CD14-positive monocyte (primary cell): Measurements from ENCODE around the gene PLXDC2. TPM values are rescaled to one million over a fixed set of nuclear protein-coding genes. Genes with fewer than 3 reads are reported as not detected.

ENCODE experiments used
- DNase-seq, 3 donors: peaks; one replicate each; pipeline ENCODE4 v3.0.0-alpha.2; 2011 to 2022
- H2AFZ ChIP-seq: 2 replicates; pipeline ENCODE4 v1.6.0; 2012; ENCODE audit warnings: mild to moderate bottlenecking, low read depth, low read length, inconsistent platforms; ENCODE audit not compliant: insufficient read depth, poor library complexity, severe bottlenecking
- H3K27ac ChIP-seq, 2 donors: 1 replicate in 1 of 2; 2 replicates in 1 of 2; pipeline ENCODE4 v1.5.1; 2012 to 2013; ENCODE audit warnings: low read length in 2 of 2, control low read depth in 1 of 2, inconsistent platforms in 1 of 2, low read depth in 1 of 2, mild to moderate bottlenecking in 1 of 2
- H3K27me3 ChIP-seq, 2 donors: one replicate each; pipeline versions ENCODE4 v1.6.0 to v1.6.1; 2011 to 2013; ENCODE audit warnings: low read length in 2 of 2; ENCODE audit not compliant: control insufficient read depth in 2 of 2, insufficient read depth in 2 of 2
- H3K36me3 ChIP-seq, 2 donors: replicated peaks in 1 of 2; 1 replicate in 1 of 2; 2 replicates in 1 of 2; pipeline versions ENCODE4 v1.5.1 to v1.6.1; 2012 to 2013; ENCODE audit warnings: low read length in 2 of 2, control low read depth in 1 of 2, inconsistent platforms in 1 of 2, mild to moderate bottlenecking in 1 of 2; ENCODE audit not compliant: insufficient read depth in 2 of 2, control insufficient read depth in 1 of 2
- H3K4me1 ChIP-seq, 2 donors: 1 replicate in 1 of 2; 2 replicates in 1 of 2; pipeline versions ENCODE4 v1.5.1 to v1.6.1; 2012 to 2013; ENCODE audit warnings: low read length in 2 of 2, control low read depth in 1 of 2, inconsistent platforms in 1 of 2, mild to moderate bottlenecking in 1 of 2, moderate library complexity in 1 of 2; ENCODE audit not compliant: insufficient read depth in 2 of 2, control insufficient read depth in 1 of 2
- H3K4me2 ChIP-seq: replicated peaks from 2 replicates; pipeline ENCODE3; 2012; ENCODE audit warnings: low read length, moderate library complexity, mild to moderate bottlenecking; ENCODE audit not compliant: poor library complexity, severe bottlenecking; ENCODE audit errors: extremely low read depth
- H3K4me3 ChIP-seq, 3 experiments: fragments of 200-600 bp in 1 of 3; sonication (generic) in 1 of 3; replicated peaks in 1 of 3; 1 replicate in 2 of 3; 2 replicates in 1 of 3; pipeline ENCODE4 v1.5.1; 2011 to 2013; ENCODE audit warnings: low read length in 3 of 3, mild to moderate bottlenecking in 3 of 3, control low read depth in 2 of 3, low read depth in 2 of 3, inconsistent platforms in 1 of 3, moderate library complexity in 1 of 3
- H3K79me2 ChIP-seq: 2 replicates; pipeline ENCODE4 v1.6.0; 2012; ENCODE audit warnings: mild to moderate bottlenecking, control low read depth, inconsistent platforms, low read length, moderate library complexity; ENCODE audit not compliant: insufficient read depth
- H3K9ac ChIP-seq: 2 replicates; pipeline ENCODE4 v1.6.0; 2017; ENCODE audit warnings: low read length, mild to moderate bottlenecking; ENCODE audit not compliant: insufficient read depth, poor library complexity, severe bottlenecking
- H3K9me3 ChIP-seq, 2 donors: replicated peaks in 1 of 2; 1 replicate in 1 of 2; 2 replicates in 1 of 2; pipeline versions ENCODE4 v1.5.1 to v1.6.1; 2012 to 2013; ENCODE audit warnings: low read length in 2 of 2, control low read depth in 1 of 2; ENCODE audit not compliant: control insufficient read depth in 1 of 2, insufficient read depth in 1 of 2
- H4K20me1 ChIP-seq: 2 replicates; pipeline ENCODE4 v1.6.0; 2012; ENCODE audit warnings: mild to moderate bottlenecking, low read length, control low read depth, moderate library complexity; ENCODE audit not compliant: insufficient read depth
- H3K27ac Mint-ChIP-seq, 7 donors: one replicate each; pipeline ENCODE4 v1.8.0; 2020; ENCODE audit warnings: mild to moderate bottlenecking in 7 of 7, mixed read lengths in 7 of 7, moderate library complexity in 6 of 7, inconsistent platforms in 2 of 7
- H3K27me3 Mint-ChIP-seq, 3 donors: one replicate each; pipeline ENCODE4 v1.8.0; 2021 to 2022; ENCODE audit warnings: low read depth in 3 of 3, mild to moderate bottlenecking in 3 of 3, mixed read lengths in 3 of 3, moderate library complexity in 3 of 3, inconsistent platforms in 1 of 3
- H3K36me3 Mint-ChIP-seq, 2 donors: one replicate each; pipeline ENCODE4 v1.8.0; 2020; ENCODE audit warnings: mixed read lengths in 2 of 2, inconsistent platforms in 1 of 2, mild to moderate bottlenecking in 1 of 2
- H3K4me1 Mint-ChIP-seq: one replicate; pipeline ENCODE4 v1.8.0; 2020; ENCODE audit warnings: mild to moderate bottlenecking, mixed read lengths
- H3K4me3 Mint-ChIP-seq, 2 donors: one replicate each; pipeline ENCODE4 v1.8.0; 2020; ENCODE audit warnings: mild to moderate bottlenecking in 2 of 2, mixed read lengths in 2 of 2, moderate library complexity in 1 of 2
- H3K9me3 Mint-ChIP-seq, 7 donors: one replicate each; pipeline ENCODE4 v1.8.0; 2020 to 2022; ENCODE audit warnings: mixed read lengths in 7 of 7, mild to moderate bottlenecking in 6 of 7, moderate library complexity in 6 of 7, inconsistent platforms in 2 of 7
- WGBS: methylation state at CpG from one replicate; pipeline ENCODE4 v1.1.5; 2013; ENCODE audit warnings: missing lambda C conversion rate; ENCODE audit not compliant: insufficient coverage; 5-methylcytosine and 5-hydroxymethylcytosine counted together
- intact Hi-C, 2 donors: fragments of 100-400 bp; cut with micrococcal nuclease; formaldehyde crosslinking; loops; one replicate each; pipeline versions ENCODE4 v1.15.0 to v1.15.1; 2023
- polyA plus RNA-seq, 3 donors: library from polyadenylated mRNA; depleted of rRNA in 1 of 3; unstranded in 2 of 3; stranded (reverse) in 1 of 3; fragments of 300-500 nt in 2 of 3; fragments of >200 nt in 1 of 3; fragmentation: Illumina TruSeq in 2 of 3; gene quantifications; 1 replicate in 2 of 3; 2 replicates in 1 of 3; pipeline ENCODE4 v1.2.3, GENCODE V29; 2012 to 2021
- TF ChIP-seq, protein P1 (sequence below): fragments of 200-600 bp; IDR thresholded peaks from one replicate; pipeline ENCODE4 v1.8.0; 2022; ENCODE audit warnings: antibody characterized with exemption, mild to moderate bottlenecking

PLXDC2 gene
- polyA plus RNA-seq, 3 donors, result 37.5 to 128 (median 93.6) TPM

DNA sequence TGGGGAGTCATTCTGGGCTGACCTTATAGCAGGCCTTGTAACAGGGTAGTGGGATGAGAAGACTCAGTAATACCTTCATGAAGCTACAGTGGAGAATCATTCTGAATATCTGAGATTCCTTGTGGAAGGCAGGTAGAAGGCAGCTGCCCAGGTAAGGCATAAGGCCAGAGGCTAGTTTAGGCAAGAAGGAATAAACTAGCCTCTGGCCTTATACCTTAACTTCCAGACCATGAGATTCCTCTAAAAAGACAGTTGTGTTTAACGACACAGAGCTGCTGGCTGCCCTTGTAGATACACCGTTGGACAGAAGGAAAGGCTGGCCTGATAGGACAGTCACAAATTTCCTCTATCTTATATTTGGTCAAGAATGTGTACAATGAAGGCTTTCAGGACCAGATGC, 268.2 kb downstream of the PLXDC2 start:
- no peaks in the 10 kb centered on the region for H3K27me3 ChIP-seq
- no CpG with 5 or more reads among the region's 2 CpGs for WGBS
- no peak overlapping the region for H3K4me2 ChIP-seq
- no peaks in the 10 kb centered on the region for H3K4me1 ChIP-seq
- H3K4me3 ChIP-seq, result no peak overlapping the region
- Mint-ChIP-seq H3K9me3 (peaks cover 0 to 7% (median 3%) of the 10 kb centered on the region in 7 donors), H3K27me3 (peaks cover 0 to 3% (median 0%) of the 10 kb centered on the region in 3 donors), H3K4me3 (no peak overlapping the region), H3K4me1 (peaks cover 2% of the 10 kb centered on the region), H3K36me3 (peaks cover 18 to 33% of the 10 kb centered on the region in 2 donors), H3K27ac (peak overlapping the region in 5 of 7 donors; percentile 30 to 83 (median 61))
- peaks cover 0 to 6% of the 10 kb centered on the region in 2 donors for H3K9me3 ChIP-seq
- intact Hi-C loops, result no loop called here
- H2AFZ ChIP-seq, result no peak overlapping the region
- no peak overlapping the region for H3K9ac ChIP-seq
- peaks cover 87% of the 10 kb centered on the region for H4K20me1 ChIP-seq
- H3K36me3 ChIP-seq, result peaks cover 2 to 15% of the 10 kb centered on the region in 2 donors
- no peak for DNase-seq
- TF ChIP-seq, protein P1, sequence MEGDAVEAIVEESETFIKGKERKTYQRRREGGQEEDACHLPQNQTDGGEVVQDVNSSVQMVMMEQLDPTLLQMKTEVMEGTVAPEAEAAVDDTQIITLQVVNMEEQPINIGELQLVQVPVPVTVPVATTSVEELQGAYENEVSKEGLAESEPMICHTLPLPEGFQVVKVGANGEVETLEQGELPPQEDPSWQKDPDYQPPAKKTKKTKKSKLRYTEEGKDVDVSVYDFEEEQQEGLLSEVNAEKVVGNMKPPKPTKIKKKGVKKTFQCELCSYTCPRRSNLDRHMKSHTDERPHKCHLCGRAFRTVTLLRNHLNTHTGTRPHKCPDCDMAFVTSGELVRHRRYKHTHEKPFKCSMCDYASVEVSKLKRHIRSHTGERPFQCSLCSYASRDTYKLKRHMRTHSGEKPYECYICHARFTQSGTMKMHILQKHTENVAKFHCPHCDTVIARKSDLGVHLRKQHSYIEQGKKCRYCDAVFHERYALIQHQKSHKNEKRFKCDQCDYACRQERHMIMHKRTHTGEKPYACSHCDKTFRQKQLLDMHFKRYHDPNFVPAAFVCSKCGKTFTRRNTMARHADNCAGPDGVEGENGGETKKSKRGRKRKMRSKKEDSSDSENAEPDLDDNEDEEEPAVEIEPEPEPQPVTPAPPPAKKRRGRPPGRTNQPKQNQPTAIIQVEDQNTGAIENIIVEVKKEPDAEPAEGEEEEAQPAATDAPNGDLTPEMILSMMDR, result no peak
- peak overlapping the region in 1 of 2 donors; percentile 15 for H3K27ac ChIP-seq
- H3K79me2 ChIP-seq, result no peaks in the 10 kb centered on the region

DNA sequence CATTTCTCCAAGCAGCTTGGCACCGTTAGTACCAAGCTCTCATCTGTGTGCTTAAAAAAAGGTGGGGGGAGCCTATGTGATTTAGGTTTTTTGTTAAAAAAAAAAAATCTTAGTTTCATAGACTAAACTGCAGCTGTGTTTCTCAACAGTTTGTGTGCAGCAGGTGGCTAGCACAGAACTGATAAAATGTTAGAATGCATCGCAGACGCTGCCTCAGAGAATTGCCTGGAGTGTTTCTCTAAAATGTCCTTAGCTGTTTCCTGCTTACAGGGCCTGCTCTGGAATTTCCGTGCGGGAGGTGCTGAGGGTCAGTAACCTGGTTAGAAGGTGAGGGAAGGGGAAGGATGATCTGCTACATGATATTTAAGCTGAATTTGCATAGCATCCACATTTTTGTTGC, 268.9 kb downstream of the PLXDC2 start:
- intact Hi-C loops, result no loop called here
- Mint-ChIP-seq H3K9me3 (peaks cover 0 to 4% (median 3%) of the 10 kb centered on the region in 7 donors), H3K36me3 (peaks cover 15 to 33% of the 10 kb centered on the region in 2 donors), H3K27me3 (peaks cover 0 to 3% (median 0%) of the 10 kb centered on the region in 3 donors), H3K27ac (peak overlapping the region in 3 of 7 donors; percentile 16 to 84 (median 69)), H3K4me3 (no peak overlapping the region), H3K4me1 (peaks cover 2% of the 10 kb centered on the region)
- Histone ChIP-seq H3K9ac (no peak overlapping the region), H3K4me1 (no peaks in the 10 kb centered on the region), H3K79me2 (no peaks in the 10 kb centered on the region), H2AFZ (no peak overlapping the region), H3K36me3 (peaks cover 2 to 22% of the 10 kb centered on the region in 2 donors), H3K9me3 (peaks cover 0 to 6% of the 10 kb centered on the region in 2 donors), H3K27ac (peak overlapping the region in 1 of 2 donors; percentile 13), H3K4me2 (no peak overlapping the region), H3K27me3 (no peaks in the 10 kb centered on the region), H3K4me3 (no peak overlapping the region), H4K20me1 (peaks cover 90% of the 10 kb centered on the region)
- 100% methylated on average over 2 of the region's 5 CpGs for WGBS
- TF ChIP-seq, protein P1, result no peak
- DNase-seq, result no peak
